ENCODE data around the gene CEP192. TPM values are rescaled to one million over a fixed set of nuclear protein-coding genes. Genes with fewer than 3 reads are reported as not detected.
"Not testable (repeated sequence)": the region's sequence is repeated elsewhere in the genome, so short reads cannot be mapped to it uniquely, and the experiment has no call there.

The CEP192 gene, protein sequence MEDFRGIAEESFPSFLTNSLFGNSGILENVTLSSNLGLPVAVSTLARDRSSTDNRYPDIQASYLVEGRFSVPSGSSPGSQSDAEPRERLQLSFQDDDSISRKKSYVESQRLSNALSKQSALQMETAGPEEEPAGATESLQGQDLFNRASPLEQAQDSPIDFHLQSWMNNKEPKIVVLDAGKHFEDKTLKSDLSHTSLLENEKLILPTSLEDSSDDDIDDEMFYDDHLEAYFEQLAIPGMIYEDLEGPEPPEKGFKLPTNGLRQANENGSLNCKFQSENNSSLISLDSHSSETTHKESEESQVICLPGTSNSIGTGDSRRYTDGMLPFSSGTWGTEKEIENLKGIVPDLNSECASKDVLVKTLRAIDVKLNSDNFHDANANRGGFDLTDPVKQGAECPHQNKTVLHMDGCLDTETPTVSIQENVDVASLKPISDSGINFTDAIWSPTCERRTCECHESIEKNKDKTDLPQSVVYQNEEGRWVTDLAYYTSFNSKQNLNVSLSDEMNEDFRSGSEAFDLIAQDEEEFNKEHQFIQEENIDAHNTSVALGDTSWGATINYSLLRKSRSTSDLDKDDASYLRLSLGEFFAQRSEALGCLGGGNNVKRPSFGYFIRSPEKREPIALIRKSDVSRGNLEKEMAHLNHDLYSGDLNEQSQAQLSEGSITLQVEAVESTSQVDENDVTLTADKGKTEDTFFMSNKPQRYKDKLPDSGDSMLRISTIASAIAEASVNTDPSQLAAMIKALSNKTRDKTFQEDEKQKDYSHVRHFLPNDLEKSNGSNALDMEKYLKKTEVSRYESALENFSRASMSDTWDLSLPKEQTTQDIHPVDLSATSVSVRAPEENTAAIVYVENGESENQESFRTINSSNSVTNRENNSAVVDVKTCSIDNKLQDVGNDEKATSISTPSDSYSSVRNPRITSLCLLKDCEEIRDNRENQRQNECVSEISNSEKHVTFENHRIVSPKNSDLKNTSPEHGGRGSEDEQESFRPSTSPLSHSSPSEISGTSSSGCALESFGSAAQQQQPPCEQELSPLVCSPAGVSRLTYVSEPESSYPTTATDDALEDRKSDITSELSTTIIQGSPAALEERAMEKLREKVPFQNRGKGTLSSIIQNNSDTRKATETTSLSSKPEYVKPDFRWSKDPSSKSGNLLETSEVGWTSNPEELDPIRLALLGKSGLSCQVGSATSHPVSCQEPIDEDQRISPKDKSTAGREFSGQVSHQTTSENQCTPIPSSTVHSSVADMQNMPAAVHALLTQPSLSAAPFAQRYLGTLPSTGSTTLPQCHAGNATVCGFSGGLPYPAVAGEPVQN (N-terminal part only)
- 73.0 TPM for total RNA-seq

DNA sequence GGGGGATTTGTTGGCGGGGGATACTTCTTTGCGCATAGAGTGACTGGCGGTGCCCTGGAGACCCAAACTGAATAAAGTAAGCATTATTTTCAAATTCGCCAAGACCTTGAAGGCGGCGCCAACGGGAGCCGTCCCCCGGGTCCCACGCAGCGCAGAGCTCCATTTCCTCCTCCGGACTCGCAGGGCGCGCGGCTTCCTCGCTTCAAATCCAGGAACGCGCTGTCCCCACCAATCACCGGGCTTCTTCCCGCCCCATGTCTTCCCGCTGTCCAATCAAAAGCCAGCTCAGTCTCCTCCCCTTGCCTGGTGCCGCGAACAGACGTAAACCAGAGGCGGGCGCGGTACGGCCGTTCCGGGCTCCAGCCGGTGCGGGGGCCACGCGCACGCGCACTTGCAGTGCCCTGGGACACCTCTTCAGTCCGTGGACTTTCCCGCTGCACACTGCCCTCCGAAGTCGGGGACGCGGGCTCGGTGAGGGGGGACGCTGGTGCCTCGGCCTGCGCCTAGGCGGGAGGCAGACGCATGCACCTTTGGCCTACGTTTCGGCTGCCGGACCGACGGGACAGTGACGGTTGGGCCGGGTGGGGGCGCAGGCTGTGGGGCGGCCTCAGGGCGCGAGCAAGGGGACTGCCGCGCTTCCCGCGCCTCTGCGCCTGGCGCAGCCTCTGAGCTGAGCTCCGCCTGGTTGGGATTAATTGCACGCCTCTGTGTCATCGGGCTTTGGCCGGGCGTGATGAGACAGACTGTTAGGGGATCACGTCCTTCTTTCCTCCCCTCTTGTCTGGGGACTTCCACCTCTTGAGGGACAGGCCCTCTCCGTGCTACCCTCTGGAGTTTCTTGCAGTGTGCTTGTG, at the start of gene CEP192:
CEP192 (plus strand) TSS at position 396 of the 854 bp plus-strand sequence. CDS start 8,063 bp downstream, outside the sequence.
- DNase-seq (ENCODE audit: low spot score in 2 of 2): peak; percentile 90 to 92
- peak; percentile 77 for FAIRE-seq

GRCh38 chr18:12943215-12943614, 47.9 kb upstream of the CEP192 start:
- FAIRE-seq: no peak
- no peak for DNase-seq (ENCODE audit: low spot score in 2 of 2)

DNA sequence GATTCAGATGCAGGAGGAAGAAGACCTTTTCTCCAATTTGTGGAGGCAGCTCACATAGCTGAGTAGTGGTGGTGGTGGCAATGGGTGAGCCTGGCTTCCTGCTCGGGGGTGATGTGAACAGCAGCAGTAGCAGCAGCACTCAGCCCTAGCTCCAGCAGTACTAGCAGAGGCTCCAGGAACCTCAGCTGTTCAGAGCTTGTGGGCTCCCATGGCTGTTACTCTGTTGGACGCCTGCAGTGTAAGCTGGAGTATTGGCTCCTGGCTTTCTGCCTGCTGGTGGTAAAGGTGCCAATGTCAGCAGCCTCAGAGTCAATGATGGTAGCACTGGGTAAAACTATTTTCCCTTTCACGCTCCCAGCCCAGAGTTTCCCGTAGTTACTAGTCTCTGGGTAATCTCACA, 46.5 kb upstream of the CEP192 start:
- DNase-seq (ENCODE audit: low spot score in 2 of 2) (no peak), FAIRE-seq (no peak)

- DNase-seq (ENCODE audit: low spot score in 2 of 2): no peak
- FAIRE-seq: no peak
These were observed 44.4 kb upstream of the CEP192 start for GRCh38 chr18:12946549-12947284.

- DNase-seq (ENCODE audit: low spot score in 2 of 2): peak; percentile 95 to 96
- FAIRE-seq: no peak
These were observed 43.7 kb upstream of the CEP192 start, which contains the start of gene SEH1L for GRCh38 chr18:12947285-12948049. SEH1L (plus strand) TSS chr18:12948011; CDS start chr18:12948122, 111 bp downstream.

DNA sequence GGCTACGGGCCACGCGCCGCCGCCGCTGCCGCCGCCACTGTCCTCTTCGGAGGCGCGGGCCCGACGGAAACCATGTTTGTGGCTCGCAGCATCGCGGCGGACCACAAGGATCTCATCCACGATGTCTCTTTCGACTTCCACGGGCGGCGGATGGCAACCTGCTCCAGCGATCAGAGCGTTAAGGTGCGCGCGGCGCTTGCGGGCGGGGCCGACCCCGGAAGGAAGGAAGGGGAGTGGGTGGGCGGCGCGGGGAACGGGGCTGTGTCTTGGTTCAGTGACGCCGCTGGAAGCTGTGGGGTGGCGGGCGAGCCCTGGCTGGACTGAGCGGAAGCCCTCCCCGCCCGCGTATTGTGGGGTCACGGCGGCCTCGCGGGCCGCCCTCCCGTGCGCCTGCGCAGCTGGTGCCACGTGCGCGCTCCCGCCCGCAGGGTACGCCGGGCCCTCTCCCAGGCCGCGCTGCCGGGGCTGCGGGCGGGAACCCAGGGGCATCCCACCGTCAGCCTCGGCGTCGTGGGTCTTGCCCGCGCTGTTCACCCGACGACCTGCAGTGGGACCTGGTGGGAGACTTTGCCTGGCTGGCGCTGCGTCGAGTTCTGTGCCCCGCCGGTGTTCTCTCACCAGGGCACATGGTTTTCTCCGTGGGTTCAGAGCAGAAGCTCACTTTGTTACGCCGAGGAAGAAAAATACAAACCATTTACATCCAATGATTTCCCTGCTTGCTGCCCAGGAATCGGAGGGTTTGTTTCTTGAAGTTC, 42.9 kb upstream of the CEP192 start:
- FAIRE-seq (no peak), DNase-seq (ENCODE audit: low spot score in 2 of 2) (peak; percentile 82 to 88)

GRCh38 chr18:12958478-12958877, 32.7 kb upstream of the CEP192 start:
- DNase-seq (ENCODE audit: low spot score in 2 of 2) (no peak), FAIRE-seq (no peak)

GRCh38 chr18:12960395-12960794, 30.8 kb upstream of the CEP192 start:
- DNase-seq (ENCODE audit: low spot score in 2 of 2) (no peak), FAIRE-seq (no peak)

- no peak for FAIRE-seq
These were observed 30.2 kb upstream of the CEP192 start for GRCh38 chr18:12960853-12961397.

DNA sequence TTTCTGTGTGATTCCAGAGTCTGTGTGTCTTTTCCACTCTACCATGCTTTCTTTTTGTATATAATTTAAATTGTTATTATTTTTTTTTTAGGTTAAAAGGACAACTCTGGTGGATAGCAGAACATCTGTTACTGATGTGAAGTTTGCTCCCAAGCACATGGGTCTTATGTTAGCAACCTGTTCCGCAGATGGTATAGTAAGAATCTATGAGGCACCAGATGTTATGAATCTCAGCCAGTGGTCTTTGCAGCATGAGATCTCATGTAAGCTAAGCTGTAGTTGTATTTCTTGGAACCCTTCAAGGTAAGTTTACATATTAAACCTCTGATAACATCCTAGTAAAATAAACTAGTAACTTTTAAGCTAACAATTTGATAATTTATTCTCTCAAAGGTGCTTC, 28.1 kb upstream of the CEP192 start:
- no peak for FAIRE-seq
- DNase-seq (ENCODE audit: low spot score in 2 of 2): no peak

More at GRCh38 chr18:12960853-12961397, 30.2 kb upstream of the CEP192 start:
- no peak for DNase-seq (ENCODE audit: low spot score in 2 of 2)

GRCh38 chr18:12968115-12968514, 23.0 kb upstream of the CEP192 start:
- no peak for DNase-seq (ENCODE audit: low spot score in 2 of 2)

GRCh38 chr18:12968619-12969018, 22.5 kb upstream of the CEP192 start:
- DNase-seq (ENCODE audit: low spot score in 2 of 2): no peak

More at GRCh38 chr18:12968115-12968514, 23.0 kb upstream of the CEP192 start:
- no peak for FAIRE-seq

GRCh38 chr18:12973562-12974213, 17.5 kb upstream of the CEP192 start:
- FAIRE-seq (no peak), DNase-seq (ENCODE audit: low spot score in 2 of 2) (no peak)

More at GRCh38 chr18:12968619-12969018, 22.5 kb upstream of the CEP192 start:
- no peak for FAIRE-seq

DNA sequence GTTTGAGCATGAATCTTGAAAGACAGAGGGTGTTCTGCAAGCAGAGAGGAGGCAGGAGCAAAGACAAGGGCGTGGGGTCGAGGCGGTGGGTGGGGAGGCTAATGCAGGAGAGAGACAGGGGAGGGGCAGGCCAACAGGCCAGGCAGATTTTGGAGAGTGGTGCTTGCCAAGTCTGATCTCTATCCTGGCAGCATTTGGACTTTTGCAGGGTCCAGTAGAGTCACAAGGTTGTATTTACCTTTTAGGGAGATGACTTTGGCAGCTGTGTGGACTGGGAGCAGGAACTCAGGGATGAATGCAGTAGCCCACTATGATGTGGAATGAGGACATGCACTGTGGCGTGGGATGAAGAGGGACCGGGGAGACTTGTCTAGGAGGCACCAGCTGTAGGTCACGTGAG, 15.7 kb upstream of the CEP192 start:
- FAIRE-seq: no peak
- no peak for DNase-seq (ENCODE audit: low spot score in 2 of 2)

DNA sequence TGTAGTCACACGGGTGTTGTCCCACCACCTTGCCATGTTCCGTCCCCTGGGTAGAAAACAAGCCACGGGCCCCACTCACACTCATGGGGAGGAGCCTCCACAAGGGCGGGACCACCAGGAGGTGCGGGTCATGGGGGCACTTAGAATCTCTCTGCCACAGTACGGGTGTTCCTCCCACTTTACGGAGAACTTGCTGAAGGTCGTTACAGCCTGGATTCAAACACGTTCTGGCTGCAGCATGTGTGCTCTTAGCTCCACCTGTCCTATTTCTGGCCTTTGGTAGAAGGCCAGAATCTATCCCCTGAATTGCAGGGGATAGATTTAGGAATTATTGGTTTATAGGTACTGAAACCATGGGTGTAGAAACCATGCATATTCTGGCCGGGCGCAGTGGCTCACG, 14.9 kb upstream of the CEP192 start:
- DNase-seq (ENCODE audit: low spot score in 2 of 2) (no peak), FAIRE-seq (no peak)

- not testable (repeated sequence) for DNase-seq (ENCODE audit: low spot score in 2 of 2); FAIRE-seq
These were observed 11.1 kb upstream of the CEP192 start for GRCh38 chr18:12980065-12980464.

Measured in frontal cortex (tissue), 4 donors.